Embryonic facial prominence (tissue), 1 donor: ENCODE measurements around the gene USP49.

Experiments
- DNase-seq: peaks from one replicate; pipeline ENCODE4 v3.0.0-alpha.2; 2016; ENCODE audit errors: extremely low spot score

Gene USP49

DNA sequence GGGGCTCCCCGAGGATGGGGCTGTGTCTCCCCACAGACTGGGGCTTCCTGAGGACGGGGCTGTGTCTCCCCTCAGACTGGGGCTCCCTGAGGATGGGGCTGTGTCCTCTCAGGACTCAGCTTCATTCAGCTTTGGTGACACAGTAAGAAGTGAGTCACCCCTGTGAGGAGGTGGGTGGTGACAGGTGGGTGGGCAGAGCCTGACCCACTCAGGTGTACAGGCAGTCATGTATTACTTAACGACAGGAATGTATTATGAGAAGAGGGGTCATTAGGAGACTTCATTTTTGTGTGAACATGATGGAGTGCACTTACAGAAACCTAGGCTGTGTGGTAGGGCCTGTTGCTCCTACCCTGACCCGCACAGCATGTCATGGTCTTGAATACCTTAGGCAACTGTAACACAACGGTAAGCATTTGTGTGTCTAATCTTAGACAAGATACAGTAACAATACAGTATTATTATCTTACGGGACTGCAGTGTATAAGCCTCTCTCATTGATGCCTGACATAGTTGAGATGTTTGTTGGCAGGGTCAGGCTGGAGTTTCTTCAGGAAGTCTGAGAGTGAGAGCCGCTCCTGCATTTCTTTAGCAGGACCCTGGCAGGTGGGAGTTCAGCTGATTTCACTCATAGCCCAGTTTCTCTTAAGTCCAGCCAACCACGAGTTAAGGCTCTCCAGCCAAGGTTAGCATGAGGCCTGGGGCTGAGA, 137.1 kb downstream of the USP49 start:
- DNase-seq: no peak

DNA sequence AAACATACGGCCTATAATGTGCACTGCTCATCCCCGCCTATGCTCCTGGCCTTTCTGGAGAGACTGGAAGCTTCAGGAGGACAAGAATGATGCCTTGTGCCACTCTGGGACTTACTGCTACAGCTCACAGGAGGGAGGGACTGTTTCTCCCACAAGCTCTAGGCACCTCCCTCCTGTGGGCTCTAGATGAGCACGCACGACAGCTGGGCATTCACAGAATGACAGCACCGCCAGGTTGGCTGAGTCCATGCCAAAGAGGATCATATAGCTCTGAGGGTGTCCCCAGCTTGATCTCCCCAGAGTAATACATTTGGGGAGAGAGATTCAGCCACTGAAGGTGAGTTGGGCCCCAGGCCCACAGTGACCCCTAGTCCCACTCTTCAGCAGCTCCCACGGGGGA, 137.9 kb downstream of the USP49 start:
- DNase-seq: no peak

DNA sequence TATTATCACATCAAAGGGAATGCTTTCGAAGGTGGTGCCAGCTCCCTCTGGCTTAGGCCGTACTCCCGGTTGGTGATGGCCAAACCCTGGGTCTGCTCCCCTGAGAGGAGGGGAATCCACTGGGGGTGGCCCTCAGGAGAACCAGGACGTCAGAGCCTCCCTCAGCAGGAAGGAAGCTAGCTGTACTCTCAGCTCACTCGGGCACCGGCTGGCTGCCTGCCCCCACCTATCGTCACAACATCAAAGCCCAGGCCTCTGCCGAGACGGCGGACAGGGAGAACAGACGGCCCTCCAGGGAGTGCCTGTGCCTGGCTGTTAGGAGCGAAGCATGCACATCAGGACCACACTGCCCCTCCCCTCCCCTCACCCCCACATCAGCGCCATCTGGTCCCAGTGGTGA, 138.8 kb downstream of the USP49 start:
- DNase-seq: no peak

DNA sequence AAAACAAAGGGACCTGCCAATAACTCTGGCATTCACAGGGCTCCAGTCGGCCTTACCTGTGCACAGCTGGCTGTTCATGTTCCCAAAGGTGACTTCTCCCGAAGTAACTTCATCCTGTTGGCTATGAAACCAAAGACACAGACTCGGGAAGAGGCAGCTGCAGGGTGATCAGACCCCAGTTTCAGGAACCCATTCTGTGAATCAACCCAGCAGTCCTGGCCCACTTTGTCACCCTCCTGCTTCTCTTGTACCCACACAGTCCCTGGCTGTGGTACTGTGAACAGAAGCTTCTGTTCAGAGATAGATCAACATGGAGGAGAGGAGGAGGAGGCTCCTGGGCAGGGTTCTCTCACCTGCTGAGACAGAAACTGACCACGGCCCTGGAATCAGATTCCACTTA, 139.3 kb downstream of the USP49 start:
- DNase-seq: no peak

DNA sequence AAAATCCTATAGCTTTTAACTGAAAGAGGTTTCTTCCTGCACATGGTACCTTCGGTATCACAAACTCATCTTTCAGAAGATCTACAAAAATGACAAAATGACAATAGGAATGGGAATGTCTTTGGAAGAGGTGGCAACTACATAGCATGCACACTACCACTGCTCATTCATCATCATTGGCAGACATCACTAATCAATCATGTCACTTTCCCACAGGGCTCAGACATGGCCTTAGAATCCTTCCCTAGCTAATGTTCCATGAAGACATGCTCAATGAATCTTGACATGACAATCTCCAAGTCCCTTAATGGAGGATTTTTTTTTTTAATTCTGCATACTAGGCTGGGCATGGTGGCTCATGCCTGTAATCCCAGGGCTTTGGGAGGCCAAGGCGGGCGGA, 144.8 kb downstream of the USP49 start:
- no peak for DNase-seq

DNA sequence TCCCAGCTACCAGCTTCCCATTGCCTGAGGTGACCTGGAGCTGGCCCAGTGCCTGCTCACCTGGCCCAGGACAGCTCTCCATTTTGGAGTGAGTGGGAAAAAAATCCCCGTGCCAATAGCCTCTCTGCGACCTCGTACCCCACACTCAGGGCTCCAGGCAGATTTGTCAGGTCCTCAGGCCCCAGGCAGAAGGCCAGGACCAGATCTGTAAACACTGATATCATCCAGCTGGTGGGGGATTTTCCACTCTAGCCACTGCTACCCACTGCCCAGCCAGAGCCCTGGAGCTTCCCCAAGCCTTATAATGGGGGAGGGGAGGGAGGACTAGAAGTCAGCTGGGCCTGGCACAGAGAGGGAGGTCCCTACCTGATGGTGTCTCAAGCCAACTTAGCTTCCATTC, 146.6 kb downstream of the USP49 start:
- DNase-seq: no peak

DNA sequence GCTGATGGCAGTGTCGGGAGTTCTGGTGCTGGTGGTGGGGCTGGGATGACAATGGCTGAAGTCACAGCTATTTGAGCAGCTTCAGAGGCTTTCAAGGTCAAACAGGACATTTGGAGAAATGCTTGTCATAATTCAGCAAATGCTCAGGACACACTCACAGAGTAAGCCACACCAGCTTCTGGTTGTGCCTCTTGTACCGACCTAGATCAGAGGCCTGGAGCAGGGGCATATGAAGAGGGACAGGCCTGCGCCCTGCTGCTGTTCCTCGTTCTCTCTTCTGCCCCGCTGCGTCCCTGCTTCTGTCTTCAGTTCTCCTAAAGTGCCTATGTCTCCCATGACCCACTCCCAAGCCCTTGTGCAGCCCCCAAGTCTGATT, 147.1 kb downstream of the USP49 start:
- no peak for DNase-seq

DNA sequence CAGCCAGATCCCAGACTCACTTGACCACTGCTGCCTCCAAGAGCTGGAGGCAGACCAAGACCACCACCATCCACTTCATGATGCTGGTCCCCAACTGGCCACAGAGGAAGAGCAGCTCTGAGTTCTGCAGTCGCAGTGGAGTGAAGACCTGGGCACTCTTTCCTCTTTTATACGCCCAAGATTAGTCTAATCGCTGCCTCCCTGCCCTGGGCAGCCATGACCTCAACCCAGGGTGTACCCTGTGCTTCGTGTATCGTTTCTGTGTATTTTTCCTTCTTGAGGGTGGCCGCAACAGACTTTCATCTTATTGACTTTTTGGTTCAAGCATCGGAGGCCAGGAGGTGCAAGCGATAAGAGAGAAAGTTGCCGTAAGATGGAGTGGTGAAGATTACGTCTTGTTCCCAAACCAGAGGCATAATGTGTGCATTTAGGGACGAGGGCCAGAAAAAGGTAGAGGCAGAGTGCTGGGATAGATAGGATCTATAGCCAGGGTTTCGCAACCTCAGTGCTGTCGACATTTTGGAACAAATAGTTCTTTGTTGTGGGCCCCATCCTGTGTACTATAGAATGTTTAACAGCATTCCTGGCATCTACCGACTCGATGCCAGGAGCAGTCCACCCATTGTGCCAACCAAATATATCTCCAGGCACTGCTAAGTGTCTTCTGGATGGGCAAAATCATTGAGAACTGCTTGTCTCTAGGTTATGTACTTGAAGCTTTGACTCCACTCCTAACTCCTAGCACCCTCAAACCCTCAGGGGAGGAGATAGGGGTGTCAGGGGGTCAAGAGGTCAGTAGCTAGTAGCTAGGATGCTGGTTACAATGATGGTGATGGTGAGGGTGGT, 147.7 kb downstream of the USP49 start, which contains the start of gene PGC:
PGC (minus strand) TSS at position 142 of the 846 bp plus-strand sequence; CDS start at position 79, 63 bp downstream.
- DNase-seq: no peak

DNA sequence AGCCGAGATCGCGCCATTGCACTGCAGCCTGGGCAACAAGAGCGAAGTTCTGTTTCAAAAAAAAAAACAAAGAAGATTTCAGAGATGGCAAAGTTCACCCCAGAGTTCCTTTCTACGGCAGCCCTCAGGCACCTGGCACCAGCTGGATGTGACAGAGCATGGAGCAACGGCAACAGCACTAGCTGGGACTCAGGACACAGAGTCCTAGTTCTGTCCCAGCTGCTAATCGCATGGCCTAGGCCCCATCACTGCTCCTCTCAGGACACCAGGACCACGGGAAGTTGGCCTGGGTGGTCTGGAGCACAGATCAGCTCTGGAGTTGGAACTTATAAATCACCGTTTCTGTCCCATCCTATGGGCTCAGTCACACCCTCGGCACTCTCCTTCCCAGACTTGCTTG, 149.1 kb downstream of the USP49 start:
- no peak for DNase-seq

DNA sequence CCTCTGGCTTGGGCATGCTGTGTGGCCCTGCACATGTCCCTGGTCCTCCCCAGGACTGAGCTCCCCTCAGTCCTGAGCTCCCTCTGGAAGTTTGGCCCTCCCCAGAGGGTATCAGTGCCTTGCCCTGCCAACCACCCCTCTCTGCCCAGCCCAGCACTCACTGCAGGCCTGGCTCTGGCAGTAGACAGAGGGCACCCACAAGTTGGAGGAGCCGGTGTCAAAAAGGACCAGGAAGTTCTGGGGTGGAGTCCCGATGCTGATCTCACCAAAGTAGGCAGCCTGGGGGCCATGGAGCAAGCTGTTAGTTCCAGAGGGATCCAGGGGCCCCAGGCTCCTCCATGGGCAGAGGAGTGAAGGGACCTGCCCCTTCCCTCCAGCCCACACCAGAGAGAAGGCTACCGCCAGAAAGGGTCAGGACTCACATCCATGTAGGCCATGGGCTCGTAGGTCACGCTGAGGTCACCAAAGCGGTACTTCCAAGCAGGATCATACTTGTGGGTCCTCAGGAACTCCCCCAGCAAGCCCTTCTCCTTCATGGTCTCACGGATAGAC, 150.9 kb downstream of the USP49 start:
- DNase-seq: no peak

DNA sequence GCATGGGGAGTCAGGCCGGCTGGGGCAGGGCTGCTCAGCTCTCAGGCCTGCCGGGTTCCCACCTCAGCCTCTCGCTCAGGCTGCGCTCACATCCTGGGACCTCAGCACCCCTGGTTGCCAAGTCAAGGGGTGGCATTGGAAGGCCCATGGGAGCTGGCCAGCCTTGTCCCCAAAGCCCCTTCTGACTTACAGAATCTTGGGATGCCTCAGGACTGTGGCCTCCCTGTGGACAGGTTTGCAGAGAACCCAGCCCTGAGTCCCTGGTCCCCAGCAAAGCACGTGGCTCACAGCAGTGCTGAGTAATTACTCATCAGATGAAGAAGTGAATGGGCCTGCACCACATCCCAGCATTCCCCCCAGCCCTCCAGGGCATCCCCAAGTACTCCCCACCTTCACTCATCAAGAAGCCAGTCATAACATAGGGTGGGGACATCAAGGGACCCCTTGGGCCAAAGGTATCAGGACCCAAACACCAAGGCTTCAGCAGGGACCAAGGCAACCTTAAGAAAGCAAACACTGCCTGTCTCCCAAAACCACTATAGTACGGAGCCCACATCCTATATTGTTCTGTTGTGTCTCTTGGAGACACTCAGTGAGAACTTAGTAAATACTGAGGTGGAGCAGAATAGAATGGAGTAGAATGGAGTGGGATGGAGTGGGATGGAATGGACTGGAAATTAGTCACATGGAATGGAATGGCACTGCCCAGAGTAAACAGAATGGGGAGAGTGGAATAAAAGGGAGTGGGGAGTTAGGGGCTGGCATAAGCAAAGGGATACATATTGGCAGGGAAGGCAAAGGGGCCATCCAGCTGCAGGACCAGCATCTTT, 151.6 kb downstream of the USP49 start:
- no peak for DNase-seq

DNA sequence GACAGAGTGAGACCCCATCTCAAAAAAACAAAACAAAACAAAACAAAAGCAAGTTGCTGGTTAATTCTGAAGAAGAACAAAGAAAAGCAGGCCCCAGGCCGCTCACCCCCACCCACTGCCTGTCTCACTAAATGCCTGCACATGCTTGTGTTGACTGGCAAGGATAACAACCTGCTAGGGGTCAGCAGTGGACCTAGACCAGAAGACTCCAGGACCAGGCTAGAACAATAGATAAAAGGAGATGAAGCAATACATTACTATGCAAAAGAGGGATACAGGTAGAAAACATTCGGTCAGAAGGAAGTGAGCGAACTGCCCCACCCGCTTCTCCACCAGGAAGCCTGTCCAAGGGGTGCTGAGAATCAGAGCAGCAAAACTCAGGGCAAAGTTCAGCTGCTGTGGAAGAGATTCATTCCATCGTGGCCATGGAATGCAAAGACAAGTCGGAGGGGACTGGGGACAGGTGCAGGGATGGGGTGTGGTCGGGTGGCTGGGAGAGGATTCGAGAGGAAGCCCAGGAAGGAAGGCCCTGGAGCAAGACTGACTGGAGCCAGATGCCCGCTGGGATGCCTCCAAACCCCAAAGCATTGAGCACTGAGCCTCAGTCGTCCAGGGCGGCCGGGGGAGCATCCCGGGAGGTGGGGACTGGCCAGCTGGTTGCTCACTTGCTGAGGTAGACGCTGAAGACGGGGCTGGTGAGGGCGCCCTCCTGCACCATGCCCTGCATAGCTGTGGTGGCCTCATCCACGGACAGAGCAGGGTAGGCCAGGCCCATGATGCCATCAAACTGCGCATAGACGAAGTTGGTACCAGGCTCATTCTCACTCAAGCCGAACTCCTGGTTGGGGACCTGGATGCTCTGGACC, 153.3 kb downstream of the USP49 start:
- no peak for DNase-seq

DNA sequence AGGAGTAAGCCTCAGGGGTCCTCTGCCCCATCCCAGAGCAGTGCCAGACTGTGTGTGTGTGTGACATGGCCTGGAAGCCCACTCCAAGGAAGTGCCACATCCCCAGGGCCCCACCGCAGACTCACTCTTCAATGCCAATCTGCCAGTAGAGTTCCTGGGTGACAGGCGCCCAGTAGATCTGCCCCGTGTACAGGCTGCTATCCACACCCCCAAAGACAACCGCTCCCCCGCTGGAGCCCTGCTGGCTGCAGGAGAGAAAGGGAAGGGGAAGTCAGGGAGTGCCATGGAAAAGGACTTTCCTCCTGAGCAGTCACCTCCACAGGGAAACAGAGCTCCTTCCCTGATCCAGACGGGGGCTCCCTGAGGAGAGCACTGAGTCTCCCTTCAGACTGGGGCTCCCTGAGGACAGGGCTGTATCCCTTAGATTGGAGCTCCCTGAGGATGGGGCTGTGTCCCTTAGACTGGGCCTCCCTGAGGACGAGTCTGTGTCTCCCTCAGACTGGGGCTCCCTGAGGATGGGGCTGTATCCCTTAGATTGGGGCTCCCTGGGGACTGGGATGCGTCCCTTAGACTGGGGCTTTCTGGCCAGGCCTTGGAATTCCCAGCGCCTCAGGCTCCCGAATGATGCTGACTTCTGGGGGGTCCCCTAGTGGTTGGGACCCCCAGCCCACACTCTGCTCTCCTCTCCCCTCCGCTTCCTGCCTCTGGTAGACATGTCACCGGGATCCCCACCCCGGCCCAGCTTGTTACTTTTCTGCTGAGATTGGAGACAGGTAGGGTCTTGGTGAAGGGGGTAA, 154.6 kb downstream of the USP49 start:
- no peak for DNase-seq
